GM12875 (cell line): Measurements from ENCODE around the gene RALGAPB.

Experiments used
- H3K4me3 ChIP-seq: one replicate; pipeline ENCODE4 v1.5.1; 2011; ENCODE audit warnings: low read depth, low read length, control low read depth
- TF ChIP-seq, protein P1 (sequence below): IDR thresholded peaks from 2 replicates; pipeline ENCODE4 v1.5.1; 2011; ENCODE audit warnings: low read depth, mild to moderate bottlenecking, control low read depth, inconsistent platforms, low read length, moderate library complexity, borderline replicate concordance; ENCODE audit not compliant: insufficient read depth

The RALGAPB gene

GRCh38 chr20:38620441-38620840 lies 147.8 kb downstream of the RALGAPB start:
- TF ChIP-seq, protein P1, sequence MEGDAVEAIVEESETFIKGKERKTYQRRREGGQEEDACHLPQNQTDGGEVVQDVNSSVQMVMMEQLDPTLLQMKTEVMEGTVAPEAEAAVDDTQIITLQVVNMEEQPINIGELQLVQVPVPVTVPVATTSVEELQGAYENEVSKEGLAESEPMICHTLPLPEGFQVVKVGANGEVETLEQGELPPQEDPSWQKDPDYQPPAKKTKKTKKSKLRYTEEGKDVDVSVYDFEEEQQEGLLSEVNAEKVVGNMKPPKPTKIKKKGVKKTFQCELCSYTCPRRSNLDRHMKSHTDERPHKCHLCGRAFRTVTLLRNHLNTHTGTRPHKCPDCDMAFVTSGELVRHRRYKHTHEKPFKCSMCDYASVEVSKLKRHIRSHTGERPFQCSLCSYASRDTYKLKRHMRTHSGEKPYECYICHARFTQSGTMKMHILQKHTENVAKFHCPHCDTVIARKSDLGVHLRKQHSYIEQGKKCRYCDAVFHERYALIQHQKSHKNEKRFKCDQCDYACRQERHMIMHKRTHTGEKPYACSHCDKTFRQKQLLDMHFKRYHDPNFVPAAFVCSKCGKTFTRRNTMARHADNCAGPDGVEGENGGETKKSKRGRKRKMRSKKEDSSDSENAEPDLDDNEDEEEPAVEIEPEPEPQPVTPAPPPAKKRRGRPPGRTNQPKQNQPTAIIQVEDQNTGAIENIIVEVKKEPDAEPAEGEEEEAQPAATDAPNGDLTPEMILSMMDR: no peak
- H3K4me3 ChIP-seq: no peak overlapping the region

DNA sequence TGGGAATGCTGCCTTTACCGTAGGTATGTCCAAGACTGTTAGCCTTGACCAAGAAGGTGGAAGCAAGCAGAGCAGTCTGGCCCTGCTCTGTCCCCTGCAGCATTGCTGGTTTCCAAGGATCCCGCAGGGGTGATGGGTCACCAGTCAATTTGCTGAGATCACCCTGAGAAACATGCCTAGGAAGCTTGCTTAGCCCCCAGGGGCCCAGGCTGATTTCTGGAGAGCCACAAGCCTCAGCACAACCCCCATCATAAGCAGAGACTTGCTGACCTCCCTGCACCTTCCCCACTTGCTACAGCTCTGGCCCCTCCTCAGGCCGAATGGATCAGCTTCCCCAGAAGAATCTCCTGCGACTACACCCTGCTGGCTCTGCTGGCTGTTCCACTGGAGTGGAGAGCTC lies 150.4 kb downstream of the RALGAPB start:
- no peak overlapping the region for H3K4me3 ChIP-seq
- TF ChIP-seq, protein P1: no peak

- TF ChIP-seq, protein P1: no peak
- no peak overlapping the region for H3K4me3 ChIP-seq
These were observed 151.4 kb downstream of the RALGAPB start for GRCh38 chr20:38624084-38624483.

GRCh38 chr20:38625896-38626295 lies 153.3 kb downstream of the RALGAPB start:
- H3K4me3 ChIP-seq: no peak overlapping the region
- TF ChIP-seq, protein P1: no peak

- no peak overlapping the region for H3K4me3 ChIP-seq
- TF ChIP-seq, protein P1: no peak
These were observed 154.4 kb downstream of the RALGAPB start for GRCh38 chr20:38626921-38627659.
